Fibroblast of the conjunctiva (primary cell): Measurements from ENCODE around the gene TNFRSF4.
"Not testable (repeated sequence)": the region's sequence is repeated elsewhere in the genome, so short reads cannot be mapped to it uniquely, and the experiment has no call there.

ENCODE experiments used
- DNase-seq: peaks from one replicate; pipeline ENCODE4 v3.0.0-alpha.2; 2010; ENCODE audit warnings: low read depth

Gene TNFRSF4

GRCh38 chr1:1213345-1214265, at the start of gene TNFRSF4:
TSS of gene TNFRSF4 (minus strand) at chr1:1214153. CDS start at chr1:1214127, 26 bp downstream.
- no peak for DNase-seq

- DNase-seq, result no peak
These were observed 48.8 kb upstream of the TNFRSF4 start for GRCh38 chr1:1262758-1263157.

GRCh38 chr1:1262071-1262470, 48.1 kb upstream of the TNFRSF4 start:
- no peak for DNase-seq

- no peak for DNase-seq
These were observed 47.0 kb upstream of the TNFRSF4 start for GRCh38 chr1:1260843-1261560.

- no peak for DNase-seq
These were observed 46.1 kb upstream of the TNFRSF4 start for GRCh38 chr1:1259951-1260600.

- no peak for DNase-seq
These were observed 45.6 kb upstream of the TNFRSF4 start for GRCh38 chr1:1259540-1259939.

GRCh38 chr1:1259119-1259488, 45.2 kb upstream of the TNFRSF4 start:
- no peak for DNase-seq

GRCh38 chr1:1256956-1257871, 43.3 kb upstream of the TNFRSF4 start:
- DNase-seq, result no peak

- no peak for DNase-seq
These were observed 41.7 kb upstream of the TNFRSF4 start for GRCh38 chr1:1255611-1256010.

GRCh38 chr1:1255078-1255477, 41.1 kb upstream of the TNFRSF4 start:
- DNase-seq, result no peak

GRCh38 chr1:1254667-1254998, 40.7 kb upstream of the TNFRSF4 start:
- no peak for DNase-seq

GRCh38 chr1:1253972-1254666, 40.2 kb upstream of the TNFRSF4 start:
- DNase-seq, result no peak

GRCh38 chr1:1253314-1253713, 39.4 kb upstream of the TNFRSF4 start:
- DNase-seq, result no peak

GRCh38 chr1:1250786-1251284, 36.9 kb upstream of the TNFRSF4 start:
- no peak for DNase-seq

GRCh38 chr1:1248009-1248913, 34.3 kb upstream of the TNFRSF4 start:
- DNase-seq, result not testable (repeated sequence)

- no peak for DNase-seq
These were observed 33.5 kb upstream of the TNFRSF4 start for GRCh38 chr1:1247341-1247913.

GRCh38 chr1:1246577-1247340, 32.8 kb upstream of the TNFRSF4 start, which contains the start of gene C1QTNF12:
TSS of gene C1QTNF12 (minus strand) at chr1:1246722. CDS start at chr1:1246690, 32 bp downstream.
- no peak for DNase-seq

GRCh38 chr1:1245817-1246576, 32.0 kb upstream of the TNFRSF4 start:
- DNase-seq, result no peak
